Mucosa of stomach (tissue), 1 donor: ENCODE results near the gene PYURF.

ENCODE experiments used
- H3K27me3 ChIP-seq: one replicate; pipeline ENCODE4 v1.7.0; 2013; ENCODE audit warnings: mild to moderate bottlenecking, low read length; ENCODE audit not compliant: control insufficient read depth, insufficient read depth
- H3K36me3 ChIP-seq: one replicate; pipeline ENCODE4 v1.7.0; 2013; ENCODE audit warnings: low read length; ENCODE audit not compliant: control insufficient read depth, insufficient read depth
- H3K4me1 ChIP-seq: one replicate; pipeline ENCODE4 v1.7.0; 2013; ENCODE audit warnings: mild to moderate bottlenecking, low read length; ENCODE audit not compliant: control insufficient read depth, insufficient read depth
- H3K4me3 ChIP-seq: one replicate; pipeline ENCODE4 v1.7.0; 2013; ENCODE audit warnings: low read length
- H3K9ac ChIP-seq: one replicate; pipeline ENCODE4 v1.7.0; 2013; ENCODE audit warnings: mild to moderate bottlenecking, low read length, moderate library complexity
- H3K9me3 ChIP-seq: one replicate; pipeline ENCODE4 v1.7.0; 2013; ENCODE audit warnings: mild to moderate bottlenecking, low read length, moderate library complexity; ENCODE audit not compliant: control insufficient read depth
- donor health status: Pancreatic carcinoma.

Gene PYURF

GRCh38 chr4:88489100-88489761 is 34.3 kb downstream of the PYURF start:
- Histone ChIP-seq H3K27me3 (no peaks in the 10 kb centered on the region), H3K9me3 (no peaks in the 10 kb centered on the region), H3K4me3 (no peak overlapping the region), H3K36me3 (no peaks in the 10 kb centered on the region), H3K9ac (no peak overlapping the region), H3K4me1 (no peaks in the 10 kb centered on the region)

- H3K4me3 ChIP-seq = no peak overlapping the region
- no peak overlapping the region for H3K9ac ChIP-seq
- no peaks in the 10 kb centered on the region for H3K27me3 ChIP-seq
- no peaks in the 10 kb centered on the region for H3K36me3 ChIP-seq
- no peaks in the 10 kb centered on the region for H3K9me3 ChIP-seq
- no peaks in the 10 kb centered on the region for H3K4me1 ChIP-seq
Observed at GRCh38 chr4:88481537-88481936, 42.0 kb downstream of the PYURF start.

- H3K4me1 ChIP-seq = no peaks in the 10 kb centered on the region
- H3K27me3 ChIP-seq = no peaks in the 10 kb centered on the region
- no peaks in the 10 kb centered on the region for H3K36me3 ChIP-seq
- no peak overlapping the region for H3K4me3 ChIP-seq
- H3K9me3 ChIP-seq = no peaks in the 10 kb centered on the region
- H3K9ac ChIP-seq = no peak overlapping the region
Observed at GRCh38 chr4:88478247-88478646, 45.3 kb downstream of the PYURF start.

- Histone ChIP-seq H3K9me3 (no peaks in the 10 kb centered on the region), H3K36me3 (no peaks in the 10 kb centered on the region), H3K4me1 (no peaks in the 10 kb centered on the region), H3K4me3 (no peak overlapping the region), H3K27me3 (no peaks in the 10 kb centered on the region), H3K9ac (no peak overlapping the region)
Observed at GRCh38 chr4:88477229-88477860, 46.2 kb downstream of the PYURF start.
